Suppressor macrophage treated with lipopolysaccharide for 1 hour (primary cell): ENCODE results near the gene NR2C2AP.
A peak's percentile ranks its signal among the peaks of the same experiment; 100 is the strongest.
"Not testable (repeated sequence)": the region's sequence is repeated elsewhere in the genome, so short reads cannot be mapped to it uniquely, and the experiment has no call there.

ENCODE experiments used
- DNase-seq, 3 donors: peaks; one replicate each; pipeline ENCODE4 v3.0.0-alpha.2; 2020 to 2022

NR2C2AP gene

GRCh38 chr19:19179548-19180441 is 23.4 kb downstream of the NR2C2AP start:
- no peak for DNase-seq

GRCh38 chr19:19176950-19177349 is 26.3 kb downstream of the NR2C2AP start:
- DNase-seq: no peak

- DNase-seq: not testable (repeated sequence)
Observed at GRCh38 chr19:19173243-19173642, 30.0 kb downstream of the NR2C2AP start.

- peak in 2 of 3 donors; percentile 8 to 19 for DNase-seq
Observed at GRCh38 chr19:19171821-19172532, 31.2 kb downstream of the NR2C2AP start.

- DNase-seq: no peak
Observed at GRCh38 chr19:19170873-19171672, 32.1 kb downstream of the NR2C2AP start.

GRCh38 chr19:19170053-19170872 is 33.0 kb downstream of the NR2C2AP start, which contains the start of gene MEF2B:
MEF2B (minus strand) TSS chr19:19170263; CDS start chr19:19150735, 19,528 bp downstream.
- DNase-seq: peak; percentile 53 to 79 (median 61)

- DNase-seq: no peak
Observed at GRCh38 chr19:19169236-19170052, 33.8 kb downstream of the NR2C2AP start.

GRCh38 chr19:19167612-19168011 is 35.6 kb downstream of the NR2C2AP start:
- no peak for DNase-seq

GRCh38 chr19:19165396-19165795 is 37.8 kb downstream of the NR2C2AP start:
- no peak for DNase-seq

GRCh38 chr19:19162495-19162894 is 40.7 kb downstream of the NR2C2AP start:
- DNase-seq: no peak

GRCh38 chr19:19160461-19161035 is 42.7 kb downstream of the NR2C2AP start:
- DNase-seq: no peak

GRCh38 chr19:19159534-19159933 is 43.7 kb downstream of the NR2C2AP start:
- DNase-seq: no peak

- DNase-seq: no peak
Observed at GRCh38 chr19:19157808-19158207, 45.4 kb downstream of the NR2C2AP start.

GRCh38 chr19:19155495-19156219 is 47.6 kb downstream of the NR2C2AP start:
- no peak for DNase-seq

GRCh38 chr19:19154768-19155494 is 48.3 kb downstream of the NR2C2AP start:
- DNase-seq: no peak

GRCh38 chr19:19152668-19153384 is 50.4 kb downstream of the NR2C2AP start:
- no peak for DNase-seq

GRCh38 chr19:19151418-19151817 is 51.8 kb downstream of the NR2C2AP start:
- no peak for DNase-seq
